ENCODE data around the gene LGALS1.

DNA sequence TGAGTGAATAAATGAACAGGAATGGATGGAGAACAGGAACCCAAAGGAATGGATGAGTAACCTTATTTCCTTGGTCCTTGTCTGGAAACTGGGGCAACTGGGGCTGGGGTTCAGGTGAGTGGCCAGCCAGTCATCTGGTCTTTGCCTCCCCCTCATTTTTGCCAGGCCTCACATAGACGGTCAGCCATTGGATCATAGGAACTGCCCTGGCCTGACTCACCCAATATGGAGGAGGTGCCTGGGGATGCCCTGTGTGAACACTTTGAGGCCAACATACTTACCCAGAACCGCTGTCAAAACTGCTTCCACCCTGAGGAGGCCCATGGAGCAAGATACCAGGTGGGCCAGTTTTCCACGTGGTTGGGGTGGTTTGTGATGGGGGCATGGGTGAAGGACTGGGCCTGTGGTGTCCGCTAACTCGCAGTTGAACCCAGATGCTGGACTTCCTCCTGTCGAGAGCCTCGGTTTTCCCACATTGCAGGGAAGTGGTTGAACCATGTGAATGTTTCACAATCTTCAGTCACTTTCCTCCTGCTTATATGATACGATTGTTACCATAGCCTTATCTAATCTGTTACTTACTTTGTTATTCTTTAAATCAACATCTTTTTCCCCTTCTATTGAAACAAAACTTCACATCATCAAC lies 25.8 kb downstream of the LGALS1 start:
- TF ChIP-seq, protein P1, sequence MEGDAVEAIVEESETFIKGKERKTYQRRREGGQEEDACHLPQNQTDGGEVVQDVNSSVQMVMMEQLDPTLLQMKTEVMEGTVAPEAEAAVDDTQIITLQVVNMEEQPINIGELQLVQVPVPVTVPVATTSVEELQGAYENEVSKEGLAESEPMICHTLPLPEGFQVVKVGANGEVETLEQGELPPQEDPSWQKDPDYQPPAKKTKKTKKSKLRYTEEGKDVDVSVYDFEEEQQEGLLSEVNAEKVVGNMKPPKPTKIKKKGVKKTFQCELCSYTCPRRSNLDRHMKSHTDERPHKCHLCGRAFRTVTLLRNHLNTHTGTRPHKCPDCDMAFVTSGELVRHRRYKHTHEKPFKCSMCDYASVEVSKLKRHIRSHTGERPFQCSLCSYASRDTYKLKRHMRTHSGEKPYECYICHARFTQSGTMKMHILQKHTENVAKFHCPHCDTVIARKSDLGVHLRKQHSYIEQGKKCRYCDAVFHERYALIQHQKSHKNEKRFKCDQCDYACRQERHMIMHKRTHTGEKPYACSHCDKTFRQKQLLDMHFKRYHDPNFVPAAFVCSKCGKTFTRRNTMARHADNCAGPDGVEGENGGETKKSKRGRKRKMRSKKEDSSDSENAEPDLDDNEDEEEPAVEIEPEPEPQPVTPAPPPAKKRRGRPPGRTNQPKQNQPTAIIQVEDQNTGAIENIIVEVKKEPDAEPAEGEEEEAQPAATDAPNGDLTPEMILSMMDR (IDR thresholded peaks at IDR 0.05) = no peak
- TF ChIP-seq POLR2A (IDR thresholded peaks at IDR 0.05) = no peak

Measured in lower leg skin (tissue), 3 donors.